Large intestine (tissue), 3 donors: ENCODE data around the gene TGFBR1. TPM values are rescaled to one million over a fixed set of nuclear protein-coding genes. Genes with fewer than 3 reads are reported as not detected.
"Not testable (repeated sequence)": the region's sequence is repeated elsewhere in the genome, so short reads cannot be mapped to it uniquely, and the experiment has no call there.

Experiments
- DNase-seq, 2 donors: peaks; one replicate each; pipeline versions ENCODE4 v3.0.0 to v3.0.0-alpha.2; 2013
- H3K27ac ChIP-seq: one replicate; pipeline ENCODE4 v1.5.1; 2013; ENCODE audit warnings: low read length
- H3K27me3 ChIP-seq: 2 replicates; pipeline ENCODE4 v1.6.1; 2013; ENCODE audit warnings: low read length; ENCODE audit not compliant: control insufficient read depth, insufficient read depth
- H3K36me3 ChIP-seq: 2 replicates; pipeline ENCODE4 v1.6.1; 2013; ENCODE audit warnings: low read length; ENCODE audit not compliant: control insufficient read depth, insufficient read depth
- H3K4me1 ChIP-seq: one replicate; pipeline ENCODE4 v1.6.1; 2013; ENCODE audit warnings: low read length; ENCODE audit not compliant: control insufficient read depth, insufficient read depth
- H3K4me3 ChIP-seq: one replicate; pipeline ENCODE4 v1.5.1; 2013; ENCODE audit warnings: low read length
- H3K9me3 ChIP-seq: one replicate; pipeline ENCODE4 v1.6.1; 2013; ENCODE audit warnings: mild to moderate bottlenecking, low read depth, low read length, moderate library complexity; ENCODE audit not compliant: control insufficient read depth
- WGBS: methylation state at CpG from one replicate; pipeline ENCODE4 v1.1.5; 2013; ENCODE audit warnings: low lambda C conversion rate; ENCODE audit not compliant: insufficient coverage; 5-methylcytosine and 5-hydroxymethylcytosine counted together
- polyA plus RNA-seq: library from polyadenylated mRNA; unstranded; fragments of 120-200 nt; gene quantifications from one replicate; pipeline ENCODE4 v1.2.1, GENCODE V29; 2013

The TGFBR1 gene
- polyA plus RNA-seq, 1 donor = 28.6 TPM

GRCh38 chr9:99092643-99093491 is 12.0 kb upstream of the TGFBR1 start:
- Histone ChIP-seq H3K4me3 (no peak overlapping the region), H3K36me3 (no peaks in the 10 kb centered on the region), H3K27ac (no peak overlapping the region), H3K4me1 (no peaks in the 10 kb centered on the region), H3K27me3 (no peaks in the 10 kb centered on the region), H3K9me3 (no peaks in the 10 kb centered on the region)
- WGBS = no CpG with 5 or more reads among the region's 6 CpGs
- DNase-seq = no peak

- Histone ChIP-seq H3K27me3 (no peaks in the 10 kb centered on the region), H3K9me3 (no peaks in the 10 kb centered on the region), H3K4me1 (no peaks in the 10 kb centered on the region), H3K4me3 (no peak overlapping the region), H3K27ac (no peak overlapping the region), H3K36me3 (no peaks in the 10 kb centered on the region)
- no CpG with 5 or more reads among the region's 3 CpGs for WGBS
- DNase-seq = no peak
Measured at GRCh38 chr9:99093492-99093791, 11.5 kb upstream of the TGFBR1 start.

DNA sequence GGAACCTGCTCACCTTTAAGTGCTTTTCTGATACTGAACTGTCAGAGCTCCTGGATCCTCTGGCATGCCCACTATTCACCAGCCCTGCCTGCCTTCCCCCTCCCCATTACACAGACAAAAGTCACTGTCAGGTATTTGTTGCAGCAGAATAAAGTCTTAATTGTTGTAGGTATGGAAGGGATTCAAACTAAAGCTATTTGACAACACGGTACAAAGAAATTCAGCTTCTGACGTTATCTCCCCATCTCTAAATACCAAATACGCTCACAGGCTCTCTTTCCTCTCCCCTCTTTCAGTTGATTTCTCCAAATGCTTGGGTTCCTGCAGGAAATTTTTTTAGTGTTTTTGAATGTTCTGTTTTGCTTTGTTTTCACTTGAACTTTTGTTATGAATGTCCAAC is 9.3 kb upstream of the TGFBR1 start:
- no peaks in the 10 kb centered on the region for H3K36me3 ChIP-seq
- H3K27ac ChIP-seq = no peak overlapping the region
- no peaks in the 10 kb centered on the region for H3K4me1 ChIP-seq
- no peak overlapping the region for H3K4me3 ChIP-seq
- no peak for DNase-seq
- H3K27me3 ChIP-seq = no peaks in the 10 kb centered on the region
- H3K9me3 ChIP-seq = no peaks in the 10 kb centered on the region
- 67% methylated on average over 2 of the region's 3 CpGs for WGBS

- no peak overlapping the region for H3K27ac ChIP-seq
Measured at GRCh38 chr9:99096409-99096808, 8.5 kb upstream of the TGFBR1 start.

GRCh38 chr9:99099806-99100585 is 4.9 kb upstream of the TGFBR1 start:
- not testable (repeated sequence) for H3K4me3 ChIP-seq, H3K27me3 ChIP-seq, H3K9me3 ChIP-seq, H3K36me3 ChIP-seq, H3K27ac ChIP-seq, DNase-seq
- 87% methylated on average over 3 of the region's 5 CpGs for WGBS
- H3K4me1 ChIP-seq = peaks cover 13% of the 10 kb centered on the region

More at GRCh38 chr9:99096409-99096808, 8.5 kb upstream of the TGFBR1 start:
- WGBS = no CpG with 5 or more reads among the region's 3 CpGs
- Histone ChIP-seq H3K4me1 (no peaks in the 10 kb centered on the region), H3K27me3 (no peaks in the 10 kb centered on the region), H3K4me3 (no peak overlapping the region), H3K36me3 (no peaks in the 10 kb centered on the region), H3K9me3 (no peaks in the 10 kb centered on the region)
- DNase-seq = no peak

DNA sequence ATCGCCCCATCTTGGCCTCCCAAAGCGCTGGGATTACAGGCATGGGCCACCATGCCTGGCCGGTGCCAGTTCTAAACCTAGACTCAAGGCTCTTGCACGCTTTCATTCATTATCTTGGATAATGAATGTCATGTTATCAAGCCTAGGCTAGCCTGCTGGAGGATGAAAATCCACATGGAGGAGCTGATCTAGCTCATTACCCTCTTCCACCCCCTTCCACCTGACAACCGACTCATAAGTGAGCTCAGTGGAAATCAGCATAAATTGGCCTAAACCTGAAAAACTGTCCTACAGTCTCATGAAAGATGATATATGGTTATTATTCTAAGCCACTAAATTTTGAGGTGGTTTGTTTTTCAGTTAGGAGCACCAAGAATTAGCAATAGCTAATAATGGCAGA is 3.6 kb upstream of the TGFBR1 start:
- Histone ChIP-seq H3K36me3 (no peaks in the 10 kb centered on the region), H3K27me3 (no peaks in the 10 kb centered on the region), H3K27ac (no peak overlapping the region), H3K4me1 (peaks cover 13% of the 10 kb centered on the region), H3K9me3 (no peaks in the 10 kb centered on the region), H3K4me3 (no peak overlapping the region)
- DNase-seq = no peak
- no CpG with 5 or more reads among the region's 5 CpGs for WGBS

- H3K4me1 ChIP-seq = peaks cover 13% of the 10 kb centered on the region
- DNase-seq = no peak
- no peaks in the 10 kb centered on the region for H3K9me3 ChIP-seq
- H3K27ac ChIP-seq = no peak overlapping the region
- no peak overlapping the region for H3K4me3 ChIP-seq
- no peaks in the 10 kb centered on the region for H3K36me3 ChIP-seq
- WGBS = no CpG with 5 or more reads among the region's 2 CpGs
- H3K27me3 ChIP-seq = no peaks in the 10 kb centered on the region
Measured at GRCh38 chr9:99101812-99102211, 3.1 kb upstream of the TGFBR1 start.

GRCh38 chr9:99103054-99103895 is 1.6 kb upstream of the TGFBR1 start:
- Histone ChIP-seq H3K4me1 (peaks cover 13% of the 10 kb centered on the region), H3K27ac (peak overlapping the region; percentile 63), H3K36me3 (no peaks in the 10 kb centered on the region), H3K4me3 (no peak overlapping the region), H3K9me3 (no peaks in the 10 kb centered on the region), H3K27me3 (no peaks in the 10 kb centered on the region)
- WGBS = 23% methylated on average over 4 of the region's 11 CpGs
- DNase-seq = peak in 1 of 2 donors; percentile 59

GRCh38 chr9:99103901-99104458 is 933 bp upstream of the TGFBR1 start:
- H3K4me1 ChIP-seq = peaks cover 13% of the 10 kb centered on the region
- DNase-seq = no peak
- H3K9me3 ChIP-seq = no peaks in the 10 kb centered on the region
- H3K27me3 ChIP-seq = no peaks in the 10 kb centered on the region
- 72% methylated on average over 2 of the region's 14 CpGs for WGBS
- H3K4me3 ChIP-seq = peak overlapping the region; percentile 56
- H3K27ac ChIP-seq = peak overlapping the region; percentile 63
- H3K36me3 ChIP-seq = no peaks in the 10 kb centered on the region
